ENCODE data around the gene OSER1.

The OSER1 gene

GRCh38 chr20:44210406-44211176 is at the start of gene OSER1:
Gene OSER1 (minus strand): TSS chr20:44210771. CDS start chr20:44206957, 3,814 bp downstream.
- TF ChIP-seq CTCF (IDR thresholded peaks at IDR 0.05) = no peak

- TF ChIP-seq CTCF (IDR thresholded peaks at IDR 0.05) = no peak
Measured at GRCh38 chr20:44258226-44258890, 47.8 kb upstream of the OSER1 start.

GRCh38 chr20:44256961-44257360 is 46.4 kb upstream of the OSER1 start:
- TF ChIP-seq CTCF (IDR thresholded peaks at IDR 0.05) = no peak

- no peak for TF ChIP-seq CTCF (IDR thresholded peaks at IDR 0.05)
Measured at GRCh38 chr20:44255942-44256341, 45.4 kb upstream of the OSER1 start.

- no peak for TF ChIP-seq CTCF (IDR thresholded peaks at IDR 0.05)
Measured at GRCh38 chr20:44254073-44254472, 43.5 kb upstream of the OSER1 start.

- TF ChIP-seq CTCF (IDR thresholded peaks at IDR 0.05) = no peak
Measured at GRCh38 chr20:44253528-44253927, 43.0 kb upstream of the OSER1 start.

- TF ChIP-seq CTCF (IDR thresholded peaks at IDR 0.05) = no peak
Measured at GRCh38 chr20:44251284-44251683, 40.7 kb upstream of the OSER1 start.
